Panc1 (cell line): ENCODE data around the gene SLC25A34.

Experiments
- CTCF ChIP-seq: fragments of 450-650 bp; IDR thresholded peaks from 2 replicates; pipeline ENCODE4 v1.5.1; 2017; ENCODE audit warnings: mild to moderate bottlenecking
- TCF7L2 ChIP-seq: IDR thresholded peaks from 2 replicates; pipeline ENCODE4 v1.6.1; 2011; ENCODE audit warnings: mild to moderate bottlenecking, low read depth, low read length, inconsistent platforms
- TF ChIP-seq, protein P1 (sequence below), 2 experiments: IDR thresholded peaks; 2 replicates each; pipeline ENCODE4 v1.6.1; 2011 to 2012; ENCODE audit warnings: low read depth in 2 of 2, control low read depth in 1 of 2, low read length in 1 of 2, mild to moderate bottlenecking in 1 of 2, moderate library complexity in 1 of 2; ENCODE audit not compliant: insufficient read depth in 1 of 2

- no peak for TF ChIP-seq CTCF
- TF ChIP-seq, protein P1, sequence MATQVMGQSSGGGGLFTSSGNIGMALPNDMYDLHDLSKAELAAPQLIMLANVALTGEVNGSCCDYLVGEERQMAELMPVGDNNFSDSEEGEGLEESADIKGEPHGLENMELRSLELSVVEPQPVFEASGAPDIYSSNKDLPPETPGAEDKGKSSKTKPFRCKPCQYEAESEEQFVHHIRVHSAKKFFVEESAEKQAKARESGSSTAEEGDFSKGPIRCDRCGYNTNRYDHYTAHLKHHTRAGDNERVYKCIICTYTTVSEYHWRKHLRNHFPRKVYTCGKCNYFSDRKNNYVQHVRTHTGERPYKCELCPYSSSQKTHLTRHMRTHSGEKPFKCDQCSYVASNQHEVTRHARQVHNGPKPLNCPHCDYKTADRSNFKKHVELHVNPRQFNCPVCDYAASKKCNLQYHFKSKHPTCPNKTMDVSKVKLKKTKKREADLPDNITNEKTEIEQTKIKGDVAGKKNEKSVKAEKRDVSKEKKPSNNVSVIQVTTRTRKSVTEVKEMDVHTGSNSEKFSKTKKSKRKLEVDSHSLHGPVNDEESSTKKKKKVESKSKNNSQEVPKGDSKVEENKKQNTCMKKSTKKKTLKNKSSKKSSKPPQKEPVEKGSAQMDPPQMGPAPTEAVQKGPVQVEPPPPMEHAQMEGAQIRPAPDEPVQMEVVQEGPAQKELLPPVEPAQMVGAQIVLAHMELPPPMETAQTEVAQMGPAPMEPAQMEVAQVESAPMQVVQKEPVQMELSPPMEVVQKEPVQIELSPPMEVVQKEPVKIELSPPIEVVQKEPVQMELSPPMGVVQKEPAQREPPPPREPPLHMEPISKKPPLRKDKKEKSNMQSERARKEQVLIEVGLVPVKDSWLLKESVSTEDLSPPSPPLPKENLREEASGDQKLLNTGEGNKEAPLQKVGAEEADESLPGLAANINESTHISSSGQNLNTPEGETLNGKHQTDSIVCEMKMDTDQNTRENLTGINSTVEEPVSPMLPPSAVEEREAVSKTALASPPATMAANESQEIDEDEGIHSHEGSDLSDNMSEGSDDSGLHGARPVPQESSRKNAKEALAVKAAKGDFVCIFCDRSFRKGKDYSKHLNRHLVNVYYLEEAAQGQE (IDR thresholded peaks at IDR 0.05; ENCODE audit: insufficient read depth in 1 of 2, low read depth in 2 of 2, low read length in 1 of 2): no peak
- TF ChIP-seq TCF7L2: no peak
Measured at GRCh38 chr1:15727424-15727823, 8.6 kb upstream of the SLC25A34 start.
